Neural crest cell (in vitro differentiated cells): ENCODE results near the gene MRPL34. TPM values are rescaled to one million over a fixed set of nuclear protein-coding genes. Genes with fewer than 3 reads are reported as not detected.
A peak's percentile ranks its signal among the peaks of the same experiment; 100 is the strongest.

Experiments
- DNase-seq: peaks from one replicate; pipeline ENCODE4 v3.0.0; 2021; ENCODE audit warnings: low read depth, mixed read lengths, low spot score
- H3K27ac Mint-ChIP-seq: one replicate; pipeline ENCODE4 v1.8.0; 2021; ENCODE audit warnings: mild to moderate bottlenecking, mixed read lengths; ENCODE audit not compliant: unreplicated experiment
- H3K27me3 Mint-ChIP-seq: 2 replicates; pipeline ENCODE4 v1.8.0; 2021; ENCODE audit warnings: low read depth, mild to moderate bottlenecking, mixed read lengths
- H3K36me3 Mint-ChIP-seq: 2 replicates; pipeline ENCODE4 v1.8.0; 2021; ENCODE audit warnings: low read depth, mild to moderate bottlenecking, mixed read lengths
- H3K4me1 Mint-ChIP-seq: 2 replicates; pipeline ENCODE4 v1.8.0; 2021; ENCODE audit warnings: mixed read lengths
- H3K4me3 Mint-ChIP-seq: one replicate; pipeline ENCODE4 v1.8.0; 2021; ENCODE audit warnings: mild to moderate bottlenecking, mixed read lengths
- H3K9me3 Mint-ChIP-seq: 2 replicates; pipeline ENCODE4 v1.8.0; 2021; ENCODE audit warnings: mixed read lengths
- CTCF ChIP-seq: fragments of 200-600 bp; sonication (generic); conservative IDR thresholded peaks from 2 replicates; pipeline ENCODE4 v1.5.0; 2021; ENCODE audit warnings: antibody characterized with exemption, mild to moderate bottlenecking
- total RNA-seq: library from RNA; stranded (reverse); gene quantifications from 2 replicates; pipeline ENCODE4 v1.2.1, GENCODE V29; 2021

MRPL34 gene
- total RNA-seq, 1 donor from 2014 or later, result 74.2 TPM

GRCh38 chr19:17326595-17326966 is 20.9 kb downstream of the MRPL34 start:
- no peaks in the 10 kb centered on the region for H3K9me3 Mint-ChIP-seq
- no peak for DNase-seq
- H3K4me1 Mint-ChIP-seq, result peaks cover 6% of the 10 kb centered on the region
- H3K27ac Mint-ChIP-seq, result no peak overlapping the region
- TF ChIP-seq CTCF, result no peak
- H3K27me3 Mint-ChIP-seq, result peaks cover 21% of the 10 kb centered on the region
- peaks cover 6% of the 10 kb centered on the region for H3K36me3 Mint-ChIP-seq
- peak overlapping the region; percentile 49 for H3K4me3 Mint-ChIP-seq

DNA sequence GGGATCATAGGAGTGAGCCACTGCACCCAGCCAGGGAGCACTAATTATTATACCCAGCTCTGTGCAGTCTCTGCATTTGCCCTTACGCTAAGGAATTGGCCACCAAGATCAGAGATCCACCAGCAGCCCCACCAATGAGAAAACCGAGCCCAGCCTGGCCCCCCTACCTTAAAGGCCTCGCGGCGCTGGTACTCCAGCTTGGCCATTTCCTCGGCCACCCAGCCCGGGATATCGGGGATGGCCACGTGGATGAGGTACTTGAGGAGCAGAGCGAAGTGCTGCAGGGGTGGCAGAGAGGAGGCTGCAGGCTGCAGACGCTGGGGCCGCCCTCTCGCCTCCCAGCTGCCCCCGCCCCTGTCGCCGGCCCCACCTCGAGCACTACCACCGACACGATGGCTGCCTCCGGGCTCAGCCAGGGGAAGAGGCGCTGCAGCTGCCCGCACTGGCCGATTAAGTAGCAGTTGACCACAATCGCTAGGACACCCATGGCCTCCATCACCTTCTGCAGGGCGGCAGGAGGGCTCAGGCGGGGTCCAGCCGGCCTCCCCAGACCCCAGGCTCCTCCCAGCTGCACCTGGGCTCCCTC is 21.5 kb downstream of the MRPL34 start:
- Mint-ChIP-seq H3K4me1 (peaks cover 6% of the 10 kb centered on the region), H3K9me3 (no peaks in the 10 kb centered on the region), H3K27ac (no peak overlapping the region), H3K4me3 (peak overlapping the region; percentile 49), H3K27me3 (peaks cover 21% of the 10 kb centered on the region), H3K36me3 (peaks cover 6% of the 10 kb centered on the region)
- TF ChIP-seq CTCF, result no peak
- DNase-seq, result no peak

- Mint-ChIP-seq H3K4me1 (peaks cover 10% of the 10 kb centered on the region), H3K36me3 (peaks cover 10% of the 10 kb centered on the region), H3K4me3 (peak overlapping the region; percentile 91), H3K27ac (no peak overlapping the region), H3K9me3 (no peaks in the 10 kb centered on the region), H3K27me3 (peaks cover 26% of the 10 kb centered on the region)
- peak; percentile 60 for DNase-seq
- TF ChIP-seq CTCF, result peak; percentile 65
Observed at GRCh38 chr19:17327654-17328516, 22.2 kb downstream of the MRPL34 start.

GRCh38 chr19:17328517-17329365 is 23.1 kb downstream of the MRPL34 start:
- peaks cover 26% of the 10 kb centered on the region for H3K27me3 Mint-ChIP-seq
- no peaks in the 10 kb centered on the region for H3K9me3 Mint-ChIP-seq
- DNase-seq, result no peak
- H3K36me3 Mint-ChIP-seq, result peaks cover 11% of the 10 kb centered on the region
- no peak overlapping the region for H3K4me3 Mint-ChIP-seq
- no peak overlapping the region for H3K27ac Mint-ChIP-seq
- peaks cover 11% of the 10 kb centered on the region for H3K4me1 Mint-ChIP-seq
- TF ChIP-seq CTCF, result no peak
